Natural killer cell (primary cell): ENCODE results near the gene IQCK. TPM values are rescaled to one million over a fixed set of nuclear protein-coding genes. Genes with fewer than 3 reads are reported as not detected.

Experiments used
- ATAC-seq, 3 donors: fragments of 150-1000 bp in 2 of 3; fragments of 200-7000 bp in 1 of 3; cut with Tn5 transposase; 1 replicate in 1 of 3; 2 replicates in 2 of 3; pipeline ENCODE4 v1.10.0; 2021; ENCODE audit warnings: mild to moderate bottlenecking in 2 of 3, moderate library complexity in 2 of 3
- DNase-seq, 2 donors: peaks; one replicate each; pipeline versions ENCODE4 v3.0.0 to v3.0.0-alpha.2; 2013 to 2021; ENCODE audit warnings: mixed read lengths in 1 of 2
- H3K27ac ChIP-seq: one replicate; pipeline ENCODE4 v1.5.1; 2013; ENCODE audit warnings: mild to moderate bottlenecking, low read length
- H3K27me3 ChIP-seq: one replicate; pipeline ENCODE4 v1.6.1; 2013; ENCODE audit warnings: low read length; ENCODE audit not compliant: control insufficient read depth, insufficient read depth
- H3K36me3 ChIP-seq: one replicate; pipeline ENCODE4 v1.6.1; 2013; ENCODE audit warnings: low read length; ENCODE audit not compliant: control insufficient read depth, insufficient read depth
- H3K4me1 ChIP-seq: one replicate; pipeline ENCODE4 v1.6.1; 2013; ENCODE audit warnings: low read length; ENCODE audit not compliant: control insufficient read depth, insufficient read depth
- H3K4me3 ChIP-seq: one replicate; pipeline ENCODE4 v1.5.1; 2013; ENCODE audit warnings: low read length
- H3K9me3 ChIP-seq: one replicate; pipeline ENCODE4 v1.6.1; 2013; ENCODE audit warnings: low read length; ENCODE audit not compliant: control insufficient read depth, insufficient read depth
- H3K27ac Mint-ChIP-seq, 2 donors: one replicate each; pipeline ENCODE4 v1.8.0; 2022; ENCODE audit warnings: mild to moderate bottlenecking in 2 of 2, mixed read lengths in 2 of 2, moderate library complexity in 1 of 2
- H3K27me3 Mint-ChIP-seq, 2 donors: one replicate each; pipeline ENCODE4 v1.8.0; 2022; ENCODE audit warnings: low read depth in 2 of 2, mixed read lengths in 2 of 2
- H3K36me3 Mint-ChIP-seq: one replicate; pipeline ENCODE4 v1.8.0; 2022; ENCODE audit warnings: mixed read lengths
- H3K4me1 Mint-ChIP-seq, 2 donors: one replicate each; pipeline ENCODE4 v1.8.0; 2022; ENCODE audit warnings: mixed read lengths in 2 of 2
- H3K4me3 Mint-ChIP-seq: one replicate; pipeline ENCODE4 v1.8.0; 2022; ENCODE audit warnings: mild to moderate bottlenecking, moderate library complexity, mixed read lengths
- H3K9me3 Mint-ChIP-seq, 2 donors: one replicate each; pipeline ENCODE4 v1.8.0; 2022; ENCODE audit warnings: mixed read lengths in 2 of 2
- CTCF ChIP-seq: fragments of 200-600 bp; IDR thresholded peaks from one replicate; pipeline ENCODE4 v1.8.0; 2022; ENCODE audit warnings: antibody characterized with exemption
- WGBS: methylation state at CpG from one replicate; pipeline ENCODE4 v1.1.7; 2013; ENCODE audit warnings: missing lambda C conversion rate; ENCODE audit not compliant: insufficient coverage; 5-methylcytosine and 5-hydroxymethylcytosine counted together
- intact Hi-C: fragments of 100-400 bp; cut with micrococcal nuclease; formaldehyde crosslinking; loops from one replicate; pipeline ENCODE4 v1.14.2; 2022
- total RNA-seq, 4 donors: library from RNA; stranded (reverse); fragments of 120-200 nt in 1 of 4; gene quantifications; one replicate each; pipeline versions ENCODE4 v1.2.3 to v1.2.4, GENCODE V29; 2013 to 2022

The IQCK gene
- total RNA-seq, 3 donors from 2014 or later (not counting 1 experiment from before 2014, with no cell fraction given): 0.38 to 1.8 (median 0.68) TPM

GRCh38 chr16:19882186-19882585 is 164.1 kb downstream of the IQCK start:
- H3K27me3 Mint-ChIP-seq: peaks cover 37 to 42% of the 10 kb centered on the region in 2 donors
- H3K36me3 Mint-ChIP-seq: no peaks in the 10 kb centered on the region
- H3K4me3 ChIP-seq: no peak overlapping the region
- WGBS: 49% methylated on average over 9 of the region's 9 CpGs
- H3K27ac Mint-ChIP-seq: no peak overlapping the region
- no peaks in the 10 kb centered on the region for H3K9me3 ChIP-seq
- H3K4me1 ChIP-seq: peaks cover 27% of the 10 kb centered on the region
- H3K4me1 Mint-ChIP-seq: peaks cover 15 to 23% of the 10 kb centered on the region in 2 donors
- no peak for ATAC-seq
- H3K36me3 ChIP-seq: no peaks in the 10 kb centered on the region
- DNase-seq: no peak
- H3K27ac ChIP-seq: no peak overlapping the region
- no peak overlapping the region for H3K4me3 Mint-ChIP-seq
- peaks cover 22% of the 10 kb centered on the region for H3K27me3 ChIP-seq
- no peak for TF ChIP-seq CTCF
- H3K9me3 Mint-ChIP-seq: no peaks in the 10 kb centered on the region
- intact Hi-C loops: no loop called here

- Mint-ChIP-seq H3K9me3 (no peaks in the 10 kb centered on the region), H3K4me3 (peak overlapping the region; percentile 32), H3K36me3 (no peaks in the 10 kb centered on the region), H3K27ac (no peak overlapping the region), H3K4me1 (peaks cover 15 to 23% of the 10 kb centered on the region in 2 donors), H3K27me3 (peaks cover 37 to 42% of the 10 kb centered on the region in 2 donors)
- no peaks in the 10 kb centered on the region for H3K9me3 ChIP-seq
- no peak for TF ChIP-seq CTCF
- H3K27me3 ChIP-seq: peaks cover 22% of the 10 kb centered on the region
- no peaks in the 10 kb centered on the region for H3K36me3 ChIP-seq
- 40% methylated on average over 3 of the region's 3 CpGs for WGBS
- peaks cover 27% of the 10 kb centered on the region for H3K4me1 ChIP-seq
- ATAC-seq: no peak
- no peak overlapping the region for H3K27ac ChIP-seq
- no peak for DNase-seq
- intact Hi-C loops: no loop called here
- H3K4me3 ChIP-seq: no peak overlapping the region
Observed at GRCh38 chr16:19882646-19883045, 164.6 kb downstream of the IQCK start.

GRCh38 chr16:19883296-19883965 is 165.4 kb downstream of the IQCK start:
- Mint-ChIP-seq H3K9me3 (no peaks in the 10 kb centered on the region), H3K27ac (no peak overlapping the region), H3K27me3 (peaks cover 37 to 42% of the 10 kb centered on the region in 2 donors), H3K36me3 (no peaks in the 10 kb centered on the region), H3K4me1 (peaks cover 15 to 23% of the 10 kb centered on the region in 2 donors), H3K4me3 (peak overlapping the region; percentile 37)
- H3K4me3 ChIP-seq: no peak overlapping the region
- intact Hi-C loops: no loop called here
- H3K36me3 ChIP-seq: no peaks in the 10 kb centered on the region
- no peak overlapping the region for H3K27ac ChIP-seq
- 6% methylated on average over 35 of the region's 35 CpGs for WGBS
- no peak for ATAC-seq
- H3K4me1 ChIP-seq: peaks cover 27% of the 10 kb centered on the region
- peaks cover 22% of the 10 kb centered on the region for H3K27me3 ChIP-seq
- no peaks in the 10 kb centered on the region for H3K9me3 ChIP-seq
- peak in 1 of 2 donors; percentile 33 for DNase-seq
- TF ChIP-seq CTCF: no peak
